Measurements from ENCODE around the gene INO80C. TPM values are rescaled to one million over a fixed set of nuclear protein-coding genes. Genes with fewer than 3 reads are reported as not detected.

INO80C gene
- total RNA-seq, 4 donors from 2014 or later, result 9.5 to 20.6 (median 17.1) TPM

- Histone ChIP-seq H3K4me1 (no peaks in the 10 kb centered on the region), H3K27ac (no peak overlapping the region), H3K36me3 (no peaks in the 10 kb centered on the region), H3K9me3 (no peaks in the 10 kb centered on the region), H3K27me3 (no peaks in the 10 kb centered on the region), H3K4me3 (no peak overlapping the region)
- no peak for DNase-seq
- TF ChIP-seq CTCF (IDR thresholded peaks at IDR 0.05) (no peak), POLR2A (IDR thresholded peaks at IDR 0.05) (no peak)
These were observed 9.4 kb upstream of the INO80C start for GRCh38 chr18:35507192-35507591.

DNA sequence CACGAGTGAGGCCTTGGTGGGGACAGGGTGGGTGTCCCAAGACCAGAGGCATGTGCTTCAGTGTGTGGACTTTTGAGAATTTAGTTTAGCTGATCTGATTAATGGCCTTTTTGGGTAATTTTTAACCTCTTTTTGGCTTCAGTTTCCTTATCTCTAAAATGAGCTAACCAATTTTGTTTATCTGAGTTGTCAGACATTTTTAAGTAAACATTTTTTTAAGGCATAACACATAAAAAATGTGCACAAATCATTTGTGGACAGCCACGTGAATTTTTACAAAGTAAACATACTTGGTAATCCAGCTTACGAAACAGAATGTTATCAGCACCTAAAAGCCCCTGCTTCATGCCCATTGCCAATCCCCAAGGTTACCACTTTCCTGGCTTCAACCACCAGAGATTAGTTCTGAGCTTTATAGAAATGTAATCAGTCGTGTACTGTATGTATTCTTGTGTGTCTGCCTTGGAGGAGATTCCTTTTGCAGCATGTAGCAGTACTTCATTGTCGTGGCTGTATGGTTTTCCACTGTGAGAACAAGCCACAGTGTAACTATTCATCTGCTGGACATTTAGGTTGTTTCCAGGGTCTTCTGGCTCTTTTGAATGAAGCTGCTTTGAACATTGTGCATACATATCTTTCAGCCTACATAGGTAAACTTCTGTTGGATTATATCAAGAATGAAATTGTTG lies 8.4 kb upstream of the INO80C start:
- H3K4me1 ChIP-seq, result no peaks in the 10 kb centered on the region
- no peak for TF ChIP-seq POLR2A (IDR thresholded peaks at IDR 0.05)
- TF ChIP-seq CTCF (IDR thresholded peaks at IDR 0.05), result no peak

DNA sequence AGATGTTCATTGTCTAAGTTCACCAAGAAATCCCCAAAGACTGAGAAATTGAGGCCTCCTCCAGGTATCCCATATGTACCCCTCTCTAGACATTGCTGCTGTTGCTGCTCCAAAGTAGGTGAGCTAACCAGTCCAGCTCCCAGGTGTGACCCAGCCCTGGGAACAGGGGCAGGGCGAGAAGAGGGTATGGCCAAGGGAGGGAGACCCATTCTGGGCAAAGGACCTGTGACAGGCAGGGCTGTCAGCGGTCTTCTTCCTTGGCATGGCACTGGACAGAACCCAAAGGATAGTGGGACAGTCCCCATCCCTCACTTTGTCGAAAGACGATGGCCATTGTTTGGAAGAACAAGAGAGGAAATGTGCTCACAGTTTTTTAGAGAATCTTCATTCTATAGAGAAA lies 7.2 kb upstream of the INO80C start:
- Histone ChIP-seq H3K4me1 (no peaks in the 10 kb centered on the region), H3K36me3 (no peaks in the 10 kb centered on the region), H3K27me3 (no peaks in the 10 kb centered on the region), H3K9me3 (no peaks in the 10 kb centered on the region), H3K4me3 (no peak overlapping the region), H3K27ac (no peak overlapping the region)
- no peak for TF ChIP-seq CTCF (IDR thresholded peaks at IDR 0.05)
- no peak for TF ChIP-seq POLR2A (IDR thresholded peaks at IDR 0.05)
- DNase-seq, result no peak

More for the DNA sequence above, 8.4 kb upstream of the INO80C start:
- H3K27me3 ChIP-seq, result no peaks in the 10 kb centered on the region
- DNase-seq, result no peak
- H3K27ac ChIP-seq, result no peak overlapping the region
- no peaks in the 10 kb centered on the region for H3K9me3 ChIP-seq
- no peaks in the 10 kb centered on the region for H3K36me3 ChIP-seq
- no peak overlapping the region for H3K4me3 ChIP-seq

- no peaks in the 10 kb centered on the region for H3K27me3 ChIP-seq
- DNase-seq, result no peak
- H3K36me3 ChIP-seq, result no peaks in the 10 kb centered on the region
- TF ChIP-seq POLR2A (IDR thresholded peaks at IDR 0.05) (no peak), CTCF (IDR thresholded peaks at IDR 0.05) (no peak)
- H3K4me1 ChIP-seq, result peaks cover 0 to 7% (median under 1%) of the 10 kb centered on the region in 4 donors
- H3K27ac ChIP-seq, result no peak overlapping the region
- no peaks in the 10 kb centered on the region for H3K9me3 ChIP-seq
- no peak overlapping the region for H3K4me3 ChIP-seq
These were observed 4.3 kb upstream of the INO80C start for GRCh38 chr18:35502052-35502451.

GRCh38 chr18:35501369-35501768 lies 3.6 kb upstream of the INO80C start:
- Histone ChIP-seq H3K4me1 (peaks cover 0 to 13% (median 3%) of the 10 kb centered on the region in 4 donors), H3K27me3 (no peaks in the 10 kb centered on the region), H3K9me3 (no peaks in the 10 kb centered on the region), H3K4me3 (no peak overlapping the region), H3K27ac (no peak overlapping the region), H3K36me3 (no peaks in the 10 kb centered on the region)
- TF ChIP-seq CTCF (IDR thresholded peaks at IDR 0.05), result no peak
- TF ChIP-seq POLR2A (IDR thresholded peaks at IDR 0.05), result no peak
- DNase-seq, result no peak
